ENCODE results near the gene PCNA. TPM values are rescaled to one million over a fixed set of nuclear protein-coding genes. Genes with fewer than 3 reads are reported as not detected.

PCNA gene
- total RNA-seq, 4 donors from 2014 or later, result 39.4 to 47.0 (median 43.4) TPM

DNA sequence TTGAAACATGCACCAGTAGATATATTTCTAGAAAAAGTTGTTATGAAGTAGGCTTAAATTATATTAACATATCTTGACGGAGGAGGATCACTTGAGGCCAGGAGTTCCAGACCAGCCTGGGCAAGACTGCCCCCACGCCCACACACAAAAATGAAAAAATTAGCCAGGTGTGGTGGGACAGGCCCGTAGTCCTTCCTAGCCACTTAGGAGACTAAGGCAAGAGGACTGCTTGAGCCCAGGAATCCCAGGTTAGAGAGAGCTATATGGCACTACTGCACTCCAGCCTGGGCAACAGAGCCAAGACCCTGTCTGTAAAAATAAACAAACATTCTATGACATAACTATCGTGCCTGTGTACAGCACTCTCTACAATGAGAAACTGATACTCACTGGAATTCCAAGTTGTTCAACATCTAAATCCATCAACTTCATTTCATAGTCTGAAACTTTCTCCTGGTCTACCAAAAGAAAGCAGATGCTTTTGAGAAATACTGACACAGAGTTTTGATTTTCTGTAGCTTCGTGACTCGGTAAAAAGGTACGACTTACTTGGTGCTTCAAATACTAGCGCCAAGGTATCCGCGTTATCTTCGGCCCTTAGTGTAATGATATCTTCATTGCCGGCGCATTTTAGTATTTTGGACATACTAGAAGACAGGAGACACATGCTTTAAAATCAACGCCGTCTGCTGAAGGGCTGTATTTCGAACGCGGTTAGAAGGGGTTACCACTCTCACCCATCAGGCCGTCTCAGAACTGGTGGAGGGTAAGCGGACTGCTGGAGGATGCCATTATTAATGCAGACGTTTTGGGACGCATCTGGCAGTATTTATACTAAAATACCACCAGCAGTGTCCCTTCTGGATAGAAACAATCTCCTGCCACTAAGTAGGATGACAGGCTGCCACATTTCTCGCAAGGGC lies 1.3 kb downstream of the PCNA start:
- intact Hi-C loops (cut with DNase I; ENCODE audit: low total_unique reads), result no loop called here
- TF ChIP-seq CTCF (IDR thresholded peaks at IDR 0.05) (no peak), POLR2A (IDR thresholded peaks at IDR 0.05) (no peak)
- 7 to 8% methylated on average over 23 of the region's 23 CpGs for WGBS, 2 donors
- peak overlapping the region; percentile 53 for H3K4me3 ChIP-seq (ENCODE audit: low read depth, poor library complexity, severe bottlenecking)
- DNase-seq (ENCODE audit: low spot score in 2 of 2), result no peak

DNA sequence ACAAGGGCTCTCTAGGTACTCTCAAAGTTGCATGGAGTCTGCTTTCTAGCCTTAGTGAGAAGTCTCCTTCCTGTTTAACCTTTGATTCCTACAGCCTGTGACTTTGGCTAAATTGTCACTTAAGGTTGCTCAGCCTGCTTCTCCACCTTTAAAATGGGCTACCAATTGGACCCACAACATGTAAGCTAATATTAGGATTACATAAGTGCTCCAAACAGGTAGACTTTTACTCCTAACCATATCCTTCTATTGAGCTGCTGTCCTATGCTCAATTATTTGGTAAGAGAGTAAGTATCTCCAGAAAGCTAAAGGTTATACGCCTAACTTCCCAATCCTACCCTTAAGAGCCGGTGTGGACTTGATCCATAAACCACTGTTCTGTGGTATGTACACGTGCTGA lies 2.9 kb downstream of the PCNA start:
- intact Hi-C loops (cut with DNase I; ENCODE audit: low total_unique reads), result no loop called here
- WGBS, 2 donors, result 57 to 75% methylated on average over 3 of the region's 3 CpGs
- no peak overlapping the region for H3K4me3 ChIP-seq (ENCODE audit: low read depth, poor library complexity, severe bottlenecking)
- no peak for DNase-seq (ENCODE audit: low spot score in 2 of 2)
- TF ChIP-seq CTCF (IDR thresholded peaks at IDR 0.05), result no peak
- no peak for TF ChIP-seq POLR2A (IDR thresholded peaks at IDR 0.05)

DNA sequence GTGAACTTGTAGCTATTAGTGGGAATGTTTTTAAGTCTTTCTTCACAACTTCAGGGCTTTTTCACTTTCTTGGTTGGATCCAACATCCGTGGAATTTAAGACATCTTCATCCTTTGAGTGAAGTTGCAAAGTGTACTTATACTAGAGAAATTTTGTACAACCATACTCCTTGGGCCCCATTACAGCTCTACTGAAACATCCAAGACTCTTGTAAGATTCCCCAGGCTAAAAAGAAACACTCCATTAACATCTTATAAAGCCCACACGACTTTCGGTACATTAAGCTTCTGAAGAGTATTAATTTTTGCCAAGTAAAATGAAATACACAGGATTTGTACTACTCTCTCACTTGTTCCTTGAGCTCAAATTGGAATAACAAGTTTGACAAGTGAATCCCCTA lies 5.4 kb downstream of the PCNA start:
- no peak overlapping the region for H3K4me3 ChIP-seq (ENCODE audit: low read depth, poor library complexity, severe bottlenecking)
- intact Hi-C loops (cut with DNase I; ENCODE audit: low total_unique reads), result no loop called here
- 58 to 84% methylated on average over 3 of the region's 3 CpGs for WGBS, 2 donors
- no peak for DNase-seq (ENCODE audit: low spot score in 2 of 2)
- TF ChIP-seq CTCF (IDR thresholded peaks at IDR 0.05) (no peak), POLR2A (IDR thresholded peaks at IDR 0.05) (no peak)

DNA sequence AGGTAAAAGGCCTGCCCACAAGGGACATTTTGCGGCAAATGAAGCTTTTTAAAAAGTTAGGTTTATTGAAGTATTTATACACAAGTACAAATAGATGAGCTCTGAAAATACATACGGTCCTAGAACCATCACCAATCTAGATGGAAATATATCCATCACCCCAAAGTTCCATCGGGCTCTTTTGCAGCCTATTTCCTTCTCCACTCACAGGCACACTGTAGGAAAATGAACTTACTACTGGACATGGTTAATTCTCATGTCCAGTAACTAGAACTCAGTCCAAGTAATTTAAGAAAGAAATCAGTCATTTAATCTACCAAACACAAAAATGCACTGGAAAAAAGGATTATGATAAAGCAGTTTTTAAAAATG lies 6.2 kb downstream of the PCNA start:
- intact Hi-C loops (cut with DNase I; ENCODE audit: low total_unique reads), result no loop called here
- H3K4me3 ChIP-seq (ENCODE audit: low read depth, poor library complexity, severe bottlenecking), result no peak overlapping the region
- no peak for TF ChIP-seq CTCF (IDR thresholded peaks at IDR 0.05)
- TF ChIP-seq POLR2A (IDR thresholded peaks at IDR 0.05), result no peak
- no peak for DNase-seq (ENCODE audit: low spot score in 2 of 2)
- 37 to 50% methylated on average over 3 of the region's 3 CpGs for WGBS, 2 donors

DNA sequence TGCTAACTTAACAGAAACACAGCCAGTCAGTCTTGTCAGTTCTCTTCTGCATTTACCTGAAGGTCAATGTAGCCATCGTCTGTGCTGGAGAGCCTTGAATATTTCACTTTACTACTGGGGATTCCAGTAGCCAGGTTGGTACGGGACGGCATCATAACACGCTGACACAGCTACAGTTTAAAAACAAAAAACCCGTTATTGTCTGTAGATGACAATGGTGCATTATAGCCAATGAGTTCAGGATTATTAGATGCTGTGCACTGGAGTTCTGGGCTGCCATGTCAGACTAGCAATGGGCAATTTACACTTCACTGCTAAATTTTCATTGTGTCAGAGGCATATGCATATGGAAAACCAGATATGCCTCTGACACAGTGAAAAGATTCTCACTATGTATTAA lies 10.5 kb downstream of the PCNA start:
- TF ChIP-seq POLR2A (IDR thresholded peaks at IDR 0.05) (no peak), CTCF (IDR thresholded peaks at IDR 0.05) (no peak)
- no peak for DNase-seq (ENCODE audit: low spot score in 2 of 2)
- WGBS, 2 donors, result 82 to 89% methylated on average over 5 of the region's 5 CpGs
- intact Hi-C loops (cut with DNase I; ENCODE audit: low total_unique reads), result no loop called here
- no peak overlapping the region for H3K4me3 ChIP-seq (ENCODE audit: low read depth, poor library complexity, severe bottlenecking)

Measured in lower leg skin (tissue), 4 donors.